Measurements from ENCODE around the gene THSD7B.

Gene THSD7B

DNA sequence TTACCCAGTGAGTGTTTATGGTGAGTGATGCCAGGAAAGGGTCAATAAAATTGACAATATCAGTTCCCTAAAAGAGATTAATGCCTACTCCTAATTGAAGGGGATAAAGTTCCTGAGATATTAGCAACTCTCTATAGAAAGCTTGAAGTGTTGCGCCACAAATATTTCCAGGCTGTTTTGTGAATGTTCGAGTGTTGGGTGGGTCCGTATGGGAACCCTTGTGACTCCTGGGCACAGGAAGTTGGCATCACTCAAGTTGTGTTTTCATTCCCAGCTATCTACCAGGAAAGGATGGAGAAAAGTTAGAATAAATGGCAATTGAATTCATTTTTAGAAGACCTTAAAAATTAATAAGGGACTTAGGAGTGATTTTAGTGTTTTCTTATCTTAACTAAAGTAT is 472.7 kb downstream of the THSD7B start:
- TF ChIP-seq, protein P1, sequence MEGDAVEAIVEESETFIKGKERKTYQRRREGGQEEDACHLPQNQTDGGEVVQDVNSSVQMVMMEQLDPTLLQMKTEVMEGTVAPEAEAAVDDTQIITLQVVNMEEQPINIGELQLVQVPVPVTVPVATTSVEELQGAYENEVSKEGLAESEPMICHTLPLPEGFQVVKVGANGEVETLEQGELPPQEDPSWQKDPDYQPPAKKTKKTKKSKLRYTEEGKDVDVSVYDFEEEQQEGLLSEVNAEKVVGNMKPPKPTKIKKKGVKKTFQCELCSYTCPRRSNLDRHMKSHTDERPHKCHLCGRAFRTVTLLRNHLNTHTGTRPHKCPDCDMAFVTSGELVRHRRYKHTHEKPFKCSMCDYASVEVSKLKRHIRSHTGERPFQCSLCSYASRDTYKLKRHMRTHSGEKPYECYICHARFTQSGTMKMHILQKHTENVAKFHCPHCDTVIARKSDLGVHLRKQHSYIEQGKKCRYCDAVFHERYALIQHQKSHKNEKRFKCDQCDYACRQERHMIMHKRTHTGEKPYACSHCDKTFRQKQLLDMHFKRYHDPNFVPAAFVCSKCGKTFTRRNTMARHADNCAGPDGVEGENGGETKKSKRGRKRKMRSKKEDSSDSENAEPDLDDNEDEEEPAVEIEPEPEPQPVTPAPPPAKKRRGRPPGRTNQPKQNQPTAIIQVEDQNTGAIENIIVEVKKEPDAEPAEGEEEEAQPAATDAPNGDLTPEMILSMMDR (conservative IDR thresholded peaks at IDR 0.05): no peak
- no peak overlapping the region for H3K27ac ChIP-seq

DNA sequence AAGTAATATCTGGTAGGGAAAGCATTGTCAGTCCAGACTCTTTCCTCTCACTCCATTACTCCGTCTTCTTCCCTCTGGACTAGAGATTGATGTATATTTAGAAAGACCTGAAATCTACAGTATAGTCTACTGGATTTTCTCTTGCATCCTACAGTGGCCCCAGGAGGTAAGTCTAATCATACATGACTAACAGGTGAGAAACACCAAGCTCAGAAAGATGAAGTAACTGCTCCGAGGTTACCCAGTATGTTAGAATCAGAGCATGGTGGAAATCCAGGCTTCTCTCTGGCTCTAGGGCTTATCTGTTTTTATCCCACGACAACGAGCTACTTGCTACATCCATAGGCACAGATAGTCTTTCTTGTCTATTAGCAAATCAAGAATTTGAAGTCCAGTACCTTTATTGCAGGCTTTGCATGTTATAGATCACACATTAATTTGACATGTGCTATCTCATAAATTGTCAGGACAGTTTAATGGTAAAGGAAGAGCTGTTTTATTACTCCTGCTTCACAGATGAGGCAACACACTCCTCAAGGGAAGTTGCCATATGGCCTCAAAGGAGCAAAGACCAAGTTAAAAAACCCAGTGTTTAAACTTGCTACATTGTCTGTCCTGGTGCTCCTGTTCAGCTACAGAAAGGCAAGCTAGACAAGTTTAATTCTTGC is 484.3 kb downstream of the THSD7B start:
- TF ChIP-seq, protein P1 (conservative IDR thresholded peaks at IDR 0.05): no peak
- H3K27ac ChIP-seq: no peak overlapping the region

DNA sequence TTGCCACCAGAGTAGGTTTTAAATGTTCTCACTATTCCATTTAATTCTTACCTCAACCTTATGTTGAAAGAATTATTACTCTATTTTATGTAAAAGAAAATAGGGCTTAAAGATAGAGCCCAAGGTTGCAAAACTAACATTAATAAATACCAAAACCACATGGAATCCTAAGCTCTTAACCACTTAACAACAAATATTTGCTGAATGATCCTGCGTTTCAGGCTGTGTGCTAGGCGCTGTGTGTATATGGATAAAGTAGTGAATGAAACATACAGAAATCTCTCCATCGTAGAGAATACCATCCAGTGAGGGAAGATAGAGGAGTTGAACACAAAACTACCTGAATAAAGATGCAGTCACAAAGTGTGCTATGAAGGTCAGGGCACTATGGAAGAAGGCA is 485.1 kb downstream of the THSD7B start:
- TF ChIP-seq, protein P1 (conservative IDR thresholded peaks at IDR 0.05): no peak
- no peak overlapping the region for H3K27ac ChIP-seq

DNA sequence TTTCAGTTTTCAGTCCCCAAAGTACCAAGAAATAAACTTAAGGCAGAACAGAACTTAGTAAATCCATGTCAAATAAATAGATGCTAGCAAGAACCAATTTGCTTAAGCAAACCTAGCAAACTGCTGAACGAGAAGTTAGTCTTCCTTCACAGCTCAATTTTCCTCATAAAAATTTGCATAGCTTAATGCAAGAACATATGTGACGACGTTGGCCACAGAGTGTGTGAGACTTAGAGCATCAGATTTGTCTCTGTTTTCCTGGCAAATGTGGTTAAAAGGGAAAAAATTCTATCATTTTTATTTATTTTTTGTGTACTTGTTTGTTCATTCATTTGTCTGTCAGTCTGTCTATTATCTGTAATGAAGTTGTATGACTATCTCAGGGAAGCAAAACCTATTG is 485.7 kb downstream of the THSD7B start:
- TF ChIP-seq, protein P1 (conservative IDR thresholded peaks at IDR 0.05): no peak
- H3K27ac ChIP-seq: no peak overlapping the region

DNA sequence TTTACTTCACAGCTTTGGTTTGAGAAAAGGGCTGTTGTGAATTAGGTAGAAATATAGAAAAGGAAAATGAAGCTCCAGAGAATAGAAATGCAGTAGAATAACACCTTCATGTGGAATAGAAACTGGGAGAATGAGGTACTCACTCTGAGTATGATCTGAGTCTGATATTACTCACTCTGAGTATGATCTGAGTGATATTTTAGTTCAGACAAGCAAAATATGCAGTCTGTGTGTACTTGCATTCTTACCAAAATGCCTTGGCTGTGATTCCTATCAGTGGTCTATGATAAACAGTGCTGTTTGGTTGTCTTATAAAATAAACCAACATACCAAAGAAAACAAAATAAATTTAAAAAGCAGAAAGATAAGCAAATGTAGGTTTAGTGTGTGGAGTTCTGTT is 487.6 kb downstream of the THSD7B start:
- no peak overlapping the region for H3K27ac ChIP-seq
- TF ChIP-seq, protein P1 (conservative IDR thresholded peaks at IDR 0.05): no peak

- TF ChIP-seq, protein P1 (conservative IDR thresholded peaks at IDR 0.05): no peak
Observed at GRCh38 chr2:137254052-137254451, 488.7 kb downstream of the THSD7B start.

GRCh38 chr2:137255345-137255744 is 490.0 kb downstream of the THSD7B start:
- TF ChIP-seq, protein P1 (conservative IDR thresholded peaks at IDR 0.05): no peak
- H3K27ac ChIP-seq: no peak overlapping the region

More at GRCh38 chr2:137254052-137254451, 488.7 kb downstream of the THSD7B start:
- no peak overlapping the region for H3K27ac ChIP-seq
